HL-60 (cell line): ENCODE data around the gene CAB39L.

Experiments used
- DNase-seq, 2 experiments: peaks; one replicate each; pipeline ENCODE4 v3.0.0-alpha.2; 2010 to 2020; ENCODE audit warnings: low read depth in 1 of 2, low spot score in 1 of 2
- H3K27ac ChIP-seq: fragments of 250-450 bp; sonication (Bioruptor Pico); replicated peaks from 2 replicates; pipeline ENCODE4 v1.5.1; 2020; ENCODE audit warnings: mild to moderate bottlenecking, moderate library complexity
- H3K27me3 ChIP-seq: fragments of 250-450 bp; sonication (Bioruptor Pico); 2 replicates; pipeline ENCODE4 v1.5.1; 2021; ENCODE audit warnings: mild to moderate bottlenecking, moderate library complexity; ENCODE audit not compliant: insufficient read depth, poor library complexity, severe bottlenecking
- H3K4me3 ChIP-seq: replicated peaks from 2 replicates; pipeline ENCODE4 v1.5.1; 2011; ENCODE audit warnings: mild to moderate bottlenecking, control low read depth, low read length; ENCODE audit not compliant: insufficient read depth
- GABPA ChIP-seq: IDR thresholded peaks from 2 replicates; pipeline ENCODE4 v1.6.1; 2012; ENCODE audit warnings: low read depth
- POLR2AphosphoS5 ChIP-seq: IDR thresholded peaks from 2 replicates; pipeline ENCODE4 v1.6.1; 2012; ENCODE audit warnings: low read depth
- SPI1 ChIP-seq: IDR thresholded peaks from 2 replicates; pipeline ENCODE4 v1.6.1; 2012; ENCODE audit warnings: low read depth, mild to moderate bottlenecking, borderline replicate concordance
- TF ChIP-seq, protein P1 (sequence below): IDR thresholded peaks from 2 replicates; pipeline ENCODE4 v1.6.1; 2012; ENCODE audit warnings: low read depth; ENCODE audit not compliant: insufficient replicate concordance
- TF ChIP-seq, protein P2 (sequence below): IDR thresholded peaks from one replicate; pipeline ENCODE4 v1.5.1; 2011; ENCODE audit warnings: low read length, control low read depth, inconsistent platforms; ENCODE audit not compliant: insufficient read depth

The CAB39L gene

DNA sequence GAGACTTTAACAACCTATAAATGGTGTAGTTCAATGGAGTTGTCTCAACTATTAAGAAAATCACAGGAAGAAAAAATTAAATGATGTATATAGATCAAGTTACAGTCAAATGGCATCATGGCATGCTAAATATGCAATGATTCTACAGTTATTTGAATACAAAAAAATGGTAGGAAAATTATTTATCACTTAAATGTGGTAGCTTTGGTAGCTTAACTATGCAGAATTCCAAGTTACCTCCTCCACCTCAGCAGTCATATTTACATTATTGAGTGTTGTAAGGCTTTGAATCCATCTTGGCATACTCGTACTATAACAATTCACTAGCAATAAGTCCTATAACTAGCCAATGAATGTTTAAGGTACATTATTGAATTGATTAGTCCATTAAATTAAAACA is 36.8 kb downstream of the CAB39L start:
- no peak for TF ChIP-seq GABPA
- TF ChIP-seq, protein P1, sequence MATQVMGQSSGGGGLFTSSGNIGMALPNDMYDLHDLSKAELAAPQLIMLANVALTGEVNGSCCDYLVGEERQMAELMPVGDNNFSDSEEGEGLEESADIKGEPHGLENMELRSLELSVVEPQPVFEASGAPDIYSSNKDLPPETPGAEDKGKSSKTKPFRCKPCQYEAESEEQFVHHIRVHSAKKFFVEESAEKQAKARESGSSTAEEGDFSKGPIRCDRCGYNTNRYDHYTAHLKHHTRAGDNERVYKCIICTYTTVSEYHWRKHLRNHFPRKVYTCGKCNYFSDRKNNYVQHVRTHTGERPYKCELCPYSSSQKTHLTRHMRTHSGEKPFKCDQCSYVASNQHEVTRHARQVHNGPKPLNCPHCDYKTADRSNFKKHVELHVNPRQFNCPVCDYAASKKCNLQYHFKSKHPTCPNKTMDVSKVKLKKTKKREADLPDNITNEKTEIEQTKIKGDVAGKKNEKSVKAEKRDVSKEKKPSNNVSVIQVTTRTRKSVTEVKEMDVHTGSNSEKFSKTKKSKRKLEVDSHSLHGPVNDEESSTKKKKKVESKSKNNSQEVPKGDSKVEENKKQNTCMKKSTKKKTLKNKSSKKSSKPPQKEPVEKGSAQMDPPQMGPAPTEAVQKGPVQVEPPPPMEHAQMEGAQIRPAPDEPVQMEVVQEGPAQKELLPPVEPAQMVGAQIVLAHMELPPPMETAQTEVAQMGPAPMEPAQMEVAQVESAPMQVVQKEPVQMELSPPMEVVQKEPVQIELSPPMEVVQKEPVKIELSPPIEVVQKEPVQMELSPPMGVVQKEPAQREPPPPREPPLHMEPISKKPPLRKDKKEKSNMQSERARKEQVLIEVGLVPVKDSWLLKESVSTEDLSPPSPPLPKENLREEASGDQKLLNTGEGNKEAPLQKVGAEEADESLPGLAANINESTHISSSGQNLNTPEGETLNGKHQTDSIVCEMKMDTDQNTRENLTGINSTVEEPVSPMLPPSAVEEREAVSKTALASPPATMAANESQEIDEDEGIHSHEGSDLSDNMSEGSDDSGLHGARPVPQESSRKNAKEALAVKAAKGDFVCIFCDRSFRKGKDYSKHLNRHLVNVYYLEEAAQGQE, result no peak
- no peak for TF ChIP-seq SPI1
- TF ChIP-seq POLR2AphosphoS5, result no peak
- TF ChIP-seq, protein P2, sequence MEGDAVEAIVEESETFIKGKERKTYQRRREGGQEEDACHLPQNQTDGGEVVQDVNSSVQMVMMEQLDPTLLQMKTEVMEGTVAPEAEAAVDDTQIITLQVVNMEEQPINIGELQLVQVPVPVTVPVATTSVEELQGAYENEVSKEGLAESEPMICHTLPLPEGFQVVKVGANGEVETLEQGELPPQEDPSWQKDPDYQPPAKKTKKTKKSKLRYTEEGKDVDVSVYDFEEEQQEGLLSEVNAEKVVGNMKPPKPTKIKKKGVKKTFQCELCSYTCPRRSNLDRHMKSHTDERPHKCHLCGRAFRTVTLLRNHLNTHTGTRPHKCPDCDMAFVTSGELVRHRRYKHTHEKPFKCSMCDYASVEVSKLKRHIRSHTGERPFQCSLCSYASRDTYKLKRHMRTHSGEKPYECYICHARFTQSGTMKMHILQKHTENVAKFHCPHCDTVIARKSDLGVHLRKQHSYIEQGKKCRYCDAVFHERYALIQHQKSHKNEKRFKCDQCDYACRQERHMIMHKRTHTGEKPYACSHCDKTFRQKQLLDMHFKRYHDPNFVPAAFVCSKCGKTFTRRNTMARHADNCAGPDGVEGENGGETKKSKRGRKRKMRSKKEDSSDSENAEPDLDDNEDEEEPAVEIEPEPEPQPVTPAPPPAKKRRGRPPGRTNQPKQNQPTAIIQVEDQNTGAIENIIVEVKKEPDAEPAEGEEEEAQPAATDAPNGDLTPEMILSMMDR, result no peak
- no peak for DNase-seq
- H3K4me3 ChIP-seq, result no peak overlapping the region
- H3K27ac ChIP-seq, result no peak overlapping the region
- H3K27me3 ChIP-seq, result no peaks in the 10 kb centered on the region

DNA sequence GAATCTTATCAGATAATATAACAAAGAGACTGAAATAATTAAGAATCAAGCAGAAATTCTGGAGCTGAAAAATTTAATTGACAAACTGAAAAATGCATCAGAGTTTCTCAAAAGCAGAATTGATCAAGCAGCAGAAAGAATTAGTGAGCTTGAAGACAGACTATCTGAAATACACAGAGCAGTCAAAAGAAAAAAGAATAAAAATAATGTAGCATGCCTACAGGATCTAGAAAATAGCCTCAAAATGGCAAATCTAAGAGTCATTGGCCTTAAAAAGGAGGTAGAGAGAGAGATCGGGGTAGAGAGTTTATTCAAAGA is 39.2 kb downstream of the CAB39L start:
- TF ChIP-seq, protein P2, result no peak
- TF ChIP-seq POLR2AphosphoS5, result no peak
- no peak for TF ChIP-seq SPI1
- no peak for TF ChIP-seq GABPA
- TF ChIP-seq, protein P1, result no peak

DNA sequence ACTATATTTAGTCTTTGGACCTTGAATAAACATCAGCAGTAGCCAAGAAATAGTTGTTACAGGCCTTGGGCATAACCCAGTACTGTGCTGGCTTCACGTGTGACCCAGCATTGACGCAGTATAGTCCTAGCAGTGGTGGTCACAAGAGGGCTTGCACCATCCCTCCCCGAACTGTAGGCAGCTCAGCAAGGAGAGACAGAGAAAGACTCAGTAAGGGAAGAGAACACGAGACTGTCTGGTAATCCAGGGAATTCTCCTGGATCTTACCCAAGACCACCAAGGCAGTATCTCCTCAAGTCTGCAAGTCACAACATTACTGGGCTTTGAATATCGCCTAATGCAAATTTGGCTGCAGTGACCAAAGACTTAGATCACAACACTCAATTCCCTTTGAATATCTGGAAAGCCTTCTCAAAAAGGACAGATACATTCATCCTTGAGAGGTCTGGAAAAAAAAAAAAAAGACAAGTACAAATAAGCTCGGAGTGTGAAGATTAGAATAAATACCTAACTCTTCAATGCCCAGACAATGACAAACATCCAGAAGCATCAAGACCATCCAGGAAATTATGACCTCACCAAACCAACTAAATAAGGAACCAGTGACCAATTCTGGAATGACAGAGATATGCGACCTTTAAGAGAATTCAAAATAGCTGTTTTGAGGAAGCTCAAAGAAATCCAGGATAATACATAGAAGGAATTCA is 39.7 kb downstream of the CAB39L start:
- Histone ChIP-seq H3K27me3 (no peaks in the 10 kb centered on the region), H3K4me3 (no peak overlapping the region), H3K27ac (no peak overlapping the region)
- no peak for TF ChIP-seq GABPA
- TF ChIP-seq, protein P2, result no peak
- no peak for TF ChIP-seq SPI1
- TF ChIP-seq, protein P1, result no peak
- TF ChIP-seq POLR2AphosphoS5, result no peak
- no peak for DNase-seq

More for the DNA sequence above, 39.2 kb downstream of the CAB39L start:
- no peak for DNase-seq
- Histone ChIP-seq H3K27me3 (no peaks in the 10 kb centered on the region), H3K27ac (no peak overlapping the region), H3K4me3 (no peak overlapping the region)
